ENCODE data around the gene MYBPHL. TPM values are rescaled to one million over a fixed set of nuclear protein-coding genes. Genes with fewer than 3 reads are reported as not detected.

MYBPHL gene
- total and polyA plus RNA-seq, 2 experiments from 2014 or later = 3.6 to 7.4 TPM

GRCh38 chr1:109262231-109263055, 44.4 kb downstream of the MYBPHL start:
- WGBS (ENCODE audit: low lambda C conversion rate, missing lambda C conversion rate) = 90% methylated on average over 22 of the region's 22 CpGs
- no peaks in the 10 kb centered on the region for H3K79me2 ChIP-seq
- TF ChIP-seq EZH2 (IDR thresholded peaks at IDR 0.05; ENCODE audit: borderline replicate concordance) = no peak
- TF ChIP-seq EZH2phosphoT487 (IDR thresholded peaks at IDR 0.05; ENCODE audit: low read depth, severe bottlenecking, unreplicated experiment) = no peak
- no peak for TF ChIP-seq CTCF (IDR thresholded peaks at IDR 0.05; ENCODE audit: poor library complexity)
- no peaks in the 10 kb centered on the region for H3K36me3 ChIP-seq (replicated peaks; ENCODE audit: insufficient read depth, low read depth)
- no peaks in the 10 kb centered on the region for H3K27me3 ChIP-seq
- H3K27ac ChIP-seq = no peak overlapping the region
- H3K9me3 ChIP-seq (ENCODE audit: low read depth) = no peaks in the 10 kb centered on the region
- H3K4me3 ChIP-seq = no peak overlapping the region
- no peak overlapping the region for H2AFZ ChIP-seq
- H4K20me1 ChIP-seq (ENCODE audit: insufficient read depth, poor library complexity, severe bottlenecking) = no peaks in the 10 kb centered on the region
- H3K4me1 ChIP-seq (ENCODE audit: insufficient read depth) = no peaks in the 10 kb centered on the region
- DNase-seq (ENCODE audit: low spot score) = no peak
- no peaks in the 10 kb centered on the region for H3K9me2 ChIP-seq (replicated peaks; ENCODE audit: insufficient read depth)
- H3K4me2 ChIP-seq = no peak overlapping the region

- Histone ChIP-seq H3K27ac (no peak overlapping the region), H3K27me3 (no peaks in the 10 kb centered on the region), H3K9me3 (ENCODE audit: low read depth) (no peaks in the 10 kb centered on the region), H2AFZ (no peak overlapping the region), H4K20me1 (ENCODE audit: insufficient read depth, poor library complexity, severe bottlenecking) (no peaks in the 10 kb centered on the region), H3K4me3 (no peak overlapping the region), H3K9me2 (replicated peaks; ENCODE audit: insufficient read depth) (no peaks in the 10 kb centered on the region), H3K79me2 (no peaks in the 10 kb centered on the region), H3K4me2 (no peak overlapping the region), H3K4me1 (ENCODE audit: insufficient read depth) (no peaks in the 10 kb centered on the region), H3K36me3 (replicated peaks; ENCODE audit: insufficient read depth, low read depth) (no peaks in the 10 kb centered on the region)
- DNase-seq (ENCODE audit: low spot score) = no peak
- TF ChIP-seq EZH2phosphoT487 (IDR thresholded peaks at IDR 0.05; ENCODE audit: low read depth, severe bottlenecking, unreplicated experiment) (no peak), CTCF (IDR thresholded peaks at IDR 0.05; ENCODE audit: poor library complexity) (no peak), EZH2 (IDR thresholded peaks at IDR 0.05; ENCODE audit: borderline replicate concordance) (no peak)
- 87% methylated on average over 5 of the region's 6 CpGs for WGBS (ENCODE audit: low lambda C conversion rate, missing lambda C conversion rate)
Observed at GRCh38 chr1:109261578-109261977, 45.2 kb downstream of the MYBPHL start.

- Histone ChIP-seq H3K9me3 (ENCODE audit: low read depth) (no peaks in the 10 kb centered on the region), H4K20me1 (ENCODE audit: insufficient read depth, poor library complexity, severe bottlenecking) (no peaks in the 10 kb centered on the region), H3K4me3 (no peak overlapping the region), H3K36me3 (replicated peaks; ENCODE audit: insufficient read depth, low read depth) (no peaks in the 10 kb centered on the region), H3K4me1 (ENCODE audit: insufficient read depth) (no peaks in the 10 kb centered on the region), H3K4me2 (no peak overlapping the region), H2AFZ (no peak overlapping the region), H3K27me3 (no peaks in the 10 kb centered on the region), H3K9me2 (replicated peaks; ENCODE audit: insufficient read depth) (no peaks in the 10 kb centered on the region), H3K27ac (no peak overlapping the region), H3K79me2 (no peaks in the 10 kb centered on the region)
- TF ChIP-seq EZH2phosphoT487 (IDR thresholded peaks at IDR 0.05; ENCODE audit: low read depth, severe bottlenecking, unreplicated experiment) (no peak), CTCF (IDR thresholded peaks at IDR 0.05; ENCODE audit: poor library complexity) (no peak), EZH2 (IDR thresholded peaks at IDR 0.05; ENCODE audit: borderline replicate concordance) (no peak)
- no peak for DNase-seq (ENCODE audit: low spot score)
- 95% methylated on average over 16 of the region's 16 CpGs for WGBS (ENCODE audit: low lambda C conversion rate, missing lambda C conversion rate)
Observed at GRCh38 chr1:109261006-109261405, 45.8 kb downstream of the MYBPHL start.

Measured in hepatocyte (in vitro differentiated cells).